Measurements from ENCODE around the gene ELF5.

GRCh38 chr11:34524696-34525095, 11.1 kb upstream of the ELF5 start:
- TF ChIP-seq CTCF (IDR thresholded peaks at IDR 0.05; ENCODE audit: control extremely low read depth in 1 of 3, insufficient read depth in 1 of 3, low read depth in 1 of 3, low read length in 3 of 3) (no peak), USF2 (IDR thresholded peaks at IDR 0.05; ENCODE audit: low read length) (no peak), SRF (IDR thresholded peaks at IDR 0.05; ENCODE audit: low read depth, low read length) (no peak), CREB1 (IDR thresholded peaks at IDR 0.05) (no peak), EZH2 (IDR thresholded peaks at IDR 0.05; ENCODE audit: low read depth, low read length, severe bottlenecking) (no peak)

Measured in H1 (cell line).